Lower leg skin (tissue), 3 donors: ENCODE results near the gene VAV3.

Source experiments
- POLR2A ChIP-seq, 2 donors: fragments of 450-650 bp; IDR thresholded peaks; one replicate each; pipeline ENCODE4 v1.6.1; 2016 to 2017; ENCODE audit warnings: antibody characterized with exemption in 2 of 2, mild to moderate bottlenecking in 1 of 2, moderate library complexity in 1 of 2
- TF ChIP-seq, protein P1 (sequence below), 3 donors: fragments of 450-650 bp; IDR thresholded peaks; one replicate each; pipeline ENCODE4 v1.5.1; 2016; ENCODE audit warnings: antibody characterized with exemption in 3 of 3, mild to moderate bottlenecking in 3 of 3, moderate library complexity in 2 of 3

DNA sequence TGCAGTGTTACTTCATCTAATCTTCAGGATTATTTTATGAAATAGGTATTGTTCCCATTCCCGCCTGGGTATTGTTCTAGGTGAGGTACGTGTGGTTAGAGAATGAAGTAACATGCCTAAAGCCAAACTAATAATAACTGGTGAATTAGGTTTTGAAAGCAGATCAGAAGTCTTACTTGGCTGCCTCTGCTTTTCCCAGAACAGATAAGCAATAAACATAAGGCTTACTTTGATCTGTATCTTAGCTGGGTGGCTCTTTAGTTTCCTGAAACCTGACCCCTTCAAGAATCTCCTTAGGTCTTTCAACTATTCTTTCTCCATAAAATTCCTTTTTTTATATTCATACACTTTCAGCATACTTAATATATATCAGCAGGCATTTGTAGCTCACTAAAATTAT, 65.3 kb downstream of the VAV3 start:
- TF ChIP-seq, protein P1, sequence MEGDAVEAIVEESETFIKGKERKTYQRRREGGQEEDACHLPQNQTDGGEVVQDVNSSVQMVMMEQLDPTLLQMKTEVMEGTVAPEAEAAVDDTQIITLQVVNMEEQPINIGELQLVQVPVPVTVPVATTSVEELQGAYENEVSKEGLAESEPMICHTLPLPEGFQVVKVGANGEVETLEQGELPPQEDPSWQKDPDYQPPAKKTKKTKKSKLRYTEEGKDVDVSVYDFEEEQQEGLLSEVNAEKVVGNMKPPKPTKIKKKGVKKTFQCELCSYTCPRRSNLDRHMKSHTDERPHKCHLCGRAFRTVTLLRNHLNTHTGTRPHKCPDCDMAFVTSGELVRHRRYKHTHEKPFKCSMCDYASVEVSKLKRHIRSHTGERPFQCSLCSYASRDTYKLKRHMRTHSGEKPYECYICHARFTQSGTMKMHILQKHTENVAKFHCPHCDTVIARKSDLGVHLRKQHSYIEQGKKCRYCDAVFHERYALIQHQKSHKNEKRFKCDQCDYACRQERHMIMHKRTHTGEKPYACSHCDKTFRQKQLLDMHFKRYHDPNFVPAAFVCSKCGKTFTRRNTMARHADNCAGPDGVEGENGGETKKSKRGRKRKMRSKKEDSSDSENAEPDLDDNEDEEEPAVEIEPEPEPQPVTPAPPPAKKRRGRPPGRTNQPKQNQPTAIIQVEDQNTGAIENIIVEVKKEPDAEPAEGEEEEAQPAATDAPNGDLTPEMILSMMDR (IDR thresholded peaks at IDR 0.05), result no peak
- TF ChIP-seq POLR2A (IDR thresholded peaks at IDR 0.05), result no peak
